OCI-LY7 (cell line): ENCODE results near the gene WNT2B.
"Not testable (repeated sequence)": the region's sequence is repeated elsewhere in the genome, so short reads cannot be mapped to it uniquely, and the experiment has no call there.

Experiments
- EZH2phosphoT487 ChIP-seq: fragments of 200-600 bp; sonication (generic); IDR thresholded peaks from 2 replicates; pipeline ENCODE4 v1.6.1; 2018; ENCODE audit warnings: low read depth, borderline replicate concordance, mild to moderate bottlenecking, mixed run types, antibody characterized with exemption, low read length, moderate library complexity, mixed read lengths
- TF ChIP-seq, protein P1 (sequence below): fragments of 200-600 bp; sonication (generic); conservative IDR thresholded peaks from 2 replicates; pipeline ENCODE4 v1.5.1; 2014; ENCODE audit warnings: mild to moderate bottlenecking, antibody characterized with exemption, low read length, moderate library complexity, mixed read lengths

DNA sequence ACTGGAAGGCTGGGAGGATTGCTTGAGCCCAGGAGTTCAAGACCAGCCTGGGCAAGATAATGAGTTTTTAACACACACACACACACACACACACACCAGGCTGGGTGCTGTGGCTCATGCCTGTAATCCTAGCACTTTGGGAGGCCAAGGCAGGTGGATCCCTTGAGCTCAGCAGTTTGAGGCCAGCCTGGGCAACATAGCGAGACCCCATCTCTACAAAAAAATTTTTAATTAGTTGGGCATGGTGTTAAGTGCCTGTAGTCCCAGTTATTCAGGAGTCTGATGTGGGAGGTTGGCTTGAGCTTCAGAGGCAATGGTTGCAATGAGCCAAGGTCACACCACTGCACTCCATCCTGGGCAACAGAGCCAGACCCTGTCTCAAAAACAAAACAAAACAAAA is 22.7 kb upstream of the WNT2B start:
- TF ChIP-seq, protein P1, sequence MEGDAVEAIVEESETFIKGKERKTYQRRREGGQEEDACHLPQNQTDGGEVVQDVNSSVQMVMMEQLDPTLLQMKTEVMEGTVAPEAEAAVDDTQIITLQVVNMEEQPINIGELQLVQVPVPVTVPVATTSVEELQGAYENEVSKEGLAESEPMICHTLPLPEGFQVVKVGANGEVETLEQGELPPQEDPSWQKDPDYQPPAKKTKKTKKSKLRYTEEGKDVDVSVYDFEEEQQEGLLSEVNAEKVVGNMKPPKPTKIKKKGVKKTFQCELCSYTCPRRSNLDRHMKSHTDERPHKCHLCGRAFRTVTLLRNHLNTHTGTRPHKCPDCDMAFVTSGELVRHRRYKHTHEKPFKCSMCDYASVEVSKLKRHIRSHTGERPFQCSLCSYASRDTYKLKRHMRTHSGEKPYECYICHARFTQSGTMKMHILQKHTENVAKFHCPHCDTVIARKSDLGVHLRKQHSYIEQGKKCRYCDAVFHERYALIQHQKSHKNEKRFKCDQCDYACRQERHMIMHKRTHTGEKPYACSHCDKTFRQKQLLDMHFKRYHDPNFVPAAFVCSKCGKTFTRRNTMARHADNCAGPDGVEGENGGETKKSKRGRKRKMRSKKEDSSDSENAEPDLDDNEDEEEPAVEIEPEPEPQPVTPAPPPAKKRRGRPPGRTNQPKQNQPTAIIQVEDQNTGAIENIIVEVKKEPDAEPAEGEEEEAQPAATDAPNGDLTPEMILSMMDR, result not testable (repeated sequence)
- not testable (repeated sequence) for TF ChIP-seq EZH2phosphoT487
